ENCODE results near the gene TPD52L2.
"Not testable (repeated sequence)": the region's sequence is repeated elsewhere in the genome, so short reads cannot be mapped to it uniquely, and the experiment has no call there.

TPD52L2 gene

GRCh38 chr20:63857764-63858392 is 7.2 kb upstream of the TPD52L2 start:
- no peak for DNase-seq

DNA sequence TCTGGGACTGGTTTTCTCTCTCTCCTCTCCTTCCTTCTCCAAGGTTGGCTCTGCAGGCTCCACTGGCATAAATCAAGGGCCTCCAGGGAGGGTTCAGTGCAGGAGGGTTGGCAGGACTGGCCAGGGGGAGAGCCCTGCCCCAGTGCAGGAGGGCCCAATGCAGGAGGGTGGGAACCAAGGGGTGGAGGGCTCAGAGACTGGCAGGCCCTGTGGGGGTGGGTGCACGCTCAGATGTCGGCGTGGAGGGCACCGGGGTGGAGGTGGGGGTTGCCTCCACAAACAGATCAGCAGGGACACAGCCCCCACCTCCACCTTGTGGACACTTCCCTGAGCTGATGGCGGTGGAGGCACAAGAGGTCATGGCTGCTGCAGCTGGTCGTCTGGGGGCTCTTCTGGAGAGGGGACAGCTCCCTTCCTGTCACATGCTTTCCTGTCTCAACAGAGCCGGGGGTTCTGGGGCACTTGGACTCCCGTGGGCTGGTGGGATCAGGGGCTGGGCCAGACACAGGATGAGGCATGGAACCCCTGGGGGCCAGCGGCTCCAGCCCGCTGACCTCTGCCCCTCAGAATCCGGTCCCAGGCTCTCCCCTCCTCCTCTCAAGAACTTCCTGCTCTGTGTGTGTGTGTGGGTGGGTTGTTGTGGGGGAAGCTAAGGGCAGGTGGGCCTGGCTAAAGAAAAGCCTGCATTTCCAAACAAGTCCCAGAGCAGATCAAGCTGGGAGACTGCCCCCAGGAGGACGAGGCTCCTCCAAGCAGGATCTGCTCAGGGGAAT is 6.5 kb upstream of the TPD52L2 start:
- DNase-seq, result no peak

DNA sequence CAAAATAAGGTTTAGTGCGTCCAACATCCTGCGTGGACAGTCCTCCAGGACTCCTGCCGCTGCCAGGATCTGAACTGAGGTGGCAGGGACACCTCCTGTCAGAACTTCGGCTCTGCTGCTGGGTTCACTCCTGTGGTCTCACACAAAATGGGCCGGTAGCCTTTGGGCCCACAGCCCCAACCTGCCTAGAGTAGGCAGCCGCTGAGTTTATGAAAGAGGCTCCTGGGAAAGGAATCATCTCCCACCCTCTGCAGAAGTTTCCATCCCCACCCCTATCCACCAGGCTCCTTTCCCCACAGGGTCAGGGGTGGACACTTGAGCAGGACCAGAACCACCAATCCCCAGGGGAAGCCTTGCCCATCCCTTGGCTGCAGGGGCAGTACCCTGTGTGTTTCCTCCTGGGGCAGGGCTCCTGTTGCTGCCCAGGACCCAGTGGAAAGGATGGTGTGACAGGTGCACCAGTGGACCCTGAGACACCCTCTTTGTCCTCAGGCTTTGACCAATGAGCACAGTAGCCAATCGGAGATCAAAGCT is 5.8 kb upstream of the TPD52L2 start:
- no peak for DNase-seq

DNA sequence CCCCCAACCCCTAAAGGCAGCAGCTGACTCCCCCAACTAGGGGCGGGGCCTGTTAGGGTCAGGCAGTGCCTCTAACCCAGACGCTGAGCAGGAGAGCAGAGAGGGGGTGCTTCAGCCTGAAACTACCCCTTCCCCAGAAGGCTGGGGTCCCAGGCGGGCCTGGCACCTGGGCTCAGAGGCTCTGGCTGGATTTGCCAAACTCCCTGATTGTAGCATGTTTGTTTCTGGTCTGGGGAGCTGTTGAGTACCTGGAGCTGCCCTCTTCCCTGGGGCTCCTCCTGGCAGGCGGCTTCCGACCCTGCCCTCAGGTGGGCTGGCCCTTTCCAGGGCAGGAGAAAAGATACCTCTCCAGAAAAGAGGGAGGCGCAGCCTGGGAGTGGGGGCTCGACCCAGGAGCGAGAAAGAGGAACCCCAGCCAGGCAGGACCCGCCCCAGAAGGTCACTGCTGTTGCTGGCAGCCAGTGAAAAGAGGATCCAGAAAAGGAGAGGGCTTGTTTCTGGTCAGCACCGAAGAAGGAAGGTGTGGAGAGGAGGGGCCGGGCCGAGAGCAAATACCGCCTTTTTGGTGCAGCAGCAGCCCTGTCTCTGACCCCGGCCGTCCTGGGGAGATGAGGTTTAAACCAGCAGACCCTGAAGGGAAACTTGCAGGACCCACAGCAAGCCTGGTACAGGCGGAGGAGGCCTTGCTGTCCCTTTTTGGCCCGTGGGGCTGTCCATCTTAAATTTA is 4.6 kb upstream of the TPD52L2 start:
- no peak for DNase-seq

- DNase-seq, result no peak
Measured at GRCh38 chr20:63861365-63861934, 3.6 kb upstream of the TPD52L2 start, which contains the start of gene ABHD16B. Gene ABHD16B (plus strand): TSS chr20:63861498. CDS start chr20:63861541, 43 bp downstream.

DNA sequence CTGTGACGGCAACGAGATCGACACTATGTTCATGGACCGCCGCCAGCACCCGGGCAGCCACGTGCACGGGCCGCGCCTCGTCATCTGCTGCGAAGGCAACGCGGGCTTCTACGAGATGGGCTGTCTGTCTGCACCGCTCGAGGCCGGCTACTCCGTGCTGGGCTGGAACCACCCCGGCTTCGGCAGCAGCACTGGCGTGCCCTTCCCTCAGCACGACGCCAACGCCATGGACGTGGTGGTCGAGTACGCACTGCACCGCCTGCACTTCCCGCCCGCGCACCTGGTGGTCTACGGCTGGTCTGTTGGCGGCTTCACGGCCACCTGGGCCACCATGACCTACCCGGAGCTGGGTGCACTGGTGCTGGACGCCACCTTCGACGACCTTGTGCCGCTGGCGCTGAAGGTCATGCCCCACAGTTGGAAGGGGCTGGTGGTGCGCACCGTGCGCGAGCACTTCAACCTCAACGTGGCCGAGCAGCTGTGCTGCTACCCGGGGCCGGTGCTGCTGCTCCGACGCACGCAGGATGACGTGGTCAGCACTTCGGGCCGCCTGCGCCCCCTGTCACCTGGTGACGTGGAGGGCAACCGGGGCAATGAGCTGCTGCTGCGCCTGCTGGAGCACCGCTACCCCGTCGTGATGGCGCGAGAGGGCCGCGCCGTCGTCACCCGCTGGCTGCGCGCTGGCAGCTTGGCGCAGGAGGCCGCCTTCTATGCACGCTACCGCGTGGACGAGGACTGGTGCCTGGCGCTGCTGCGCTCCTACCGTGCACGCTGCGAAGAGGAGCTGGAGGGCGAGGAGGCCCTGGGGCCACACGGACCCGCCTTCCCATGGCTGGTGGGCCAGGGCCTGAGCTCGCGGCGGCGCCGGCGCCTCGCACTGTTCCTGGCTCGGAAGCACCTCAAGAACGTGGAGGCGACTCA is 2.8 kb upstream of the TPD52L2 start:
- no peak for DNase-seq

DNA sequence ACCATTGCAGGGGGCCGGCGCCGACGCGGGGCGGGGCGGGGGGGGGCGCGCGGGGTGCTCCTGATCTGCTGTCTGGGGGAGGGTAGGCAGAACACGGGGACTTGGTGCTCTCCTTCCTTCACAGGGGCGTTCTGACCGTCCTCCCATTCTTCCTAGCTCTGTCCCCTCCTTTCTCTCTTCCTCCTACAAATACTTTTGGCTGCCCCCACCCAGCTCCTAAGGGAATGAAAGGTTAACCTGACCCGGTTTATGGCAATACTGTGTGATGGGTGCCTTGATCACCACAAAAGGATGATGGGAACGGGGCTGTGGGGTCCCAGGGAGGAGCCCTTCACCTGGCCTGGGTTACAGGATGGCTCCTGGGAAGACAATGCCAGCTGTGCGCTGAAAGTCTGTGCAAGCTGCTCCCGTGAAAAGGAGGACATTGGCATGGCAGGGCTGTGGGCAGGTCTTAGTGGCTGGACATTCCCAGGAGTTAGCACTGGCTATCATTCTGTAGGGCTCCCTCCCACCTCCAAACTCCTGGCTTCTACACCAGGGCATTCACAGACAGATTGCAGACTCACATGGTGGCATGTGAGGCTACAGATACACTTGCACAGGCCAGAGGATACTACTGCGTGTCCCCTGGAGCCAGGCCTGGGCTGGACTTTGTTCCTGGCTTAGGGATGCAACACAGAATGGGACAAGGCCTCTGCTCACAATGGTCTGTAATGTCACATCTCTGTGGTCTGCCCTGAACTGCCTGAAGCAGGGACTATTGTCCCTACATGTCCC is 1.9 kb upstream of the TPD52L2 start:
- no peak for DNase-seq

- DNase-seq, result peak; percentile 74
Measured at GRCh38 chr20:63863798-63864544, 1.1 kb upstream of the TPD52L2 start.

DNA sequence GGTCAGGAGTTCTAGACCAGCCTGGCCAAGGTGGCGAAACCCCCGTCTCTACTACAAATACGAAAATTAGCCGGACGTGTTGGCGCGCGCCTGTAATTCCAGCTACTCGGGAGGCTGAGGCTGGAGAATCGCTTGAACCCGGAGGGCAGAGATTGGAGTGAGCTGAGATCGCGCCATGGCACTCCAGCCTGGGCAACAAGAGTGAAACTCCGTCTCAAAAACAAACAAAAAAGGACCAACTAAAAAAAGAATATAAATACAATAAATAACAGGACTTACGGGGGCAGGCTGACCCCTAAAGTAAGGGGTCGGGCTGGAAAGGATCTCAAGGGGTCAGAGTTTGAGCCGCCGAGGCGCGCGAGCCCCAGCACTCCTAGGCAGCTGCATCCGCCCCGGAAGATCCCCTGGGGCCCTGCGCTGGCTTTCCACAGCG is 509 bp upstream of the TPD52L2 start:
- DNase-seq, result no peak

DNA sequence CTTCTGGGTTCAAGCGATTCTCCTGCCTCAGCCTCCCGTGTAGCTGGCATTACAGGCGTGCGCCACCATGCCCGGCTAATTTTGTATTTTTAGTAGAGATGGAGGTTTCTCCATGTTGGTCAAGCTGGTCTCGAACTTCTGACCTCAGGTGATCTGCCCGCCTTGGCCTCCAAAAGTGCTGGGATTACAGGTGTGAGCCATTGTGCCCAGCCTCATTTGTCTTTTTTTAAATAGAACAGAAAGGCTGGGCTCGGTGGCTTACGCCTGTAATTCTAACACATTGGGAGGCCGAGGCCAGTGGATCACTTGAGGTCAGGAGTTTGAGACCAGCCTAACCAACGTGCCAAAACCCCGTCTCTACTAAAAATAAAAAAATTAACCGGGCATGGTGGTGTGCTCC is 2.0 kb downstream of the TPD52L2 start:
- not testable (repeated sequence) for DNase-seq

GRCh38 chr20:63868264-63868663 is 3.2 kb downstream of the TPD52L2 start:
- DNase-seq, result no peak

DNA sequence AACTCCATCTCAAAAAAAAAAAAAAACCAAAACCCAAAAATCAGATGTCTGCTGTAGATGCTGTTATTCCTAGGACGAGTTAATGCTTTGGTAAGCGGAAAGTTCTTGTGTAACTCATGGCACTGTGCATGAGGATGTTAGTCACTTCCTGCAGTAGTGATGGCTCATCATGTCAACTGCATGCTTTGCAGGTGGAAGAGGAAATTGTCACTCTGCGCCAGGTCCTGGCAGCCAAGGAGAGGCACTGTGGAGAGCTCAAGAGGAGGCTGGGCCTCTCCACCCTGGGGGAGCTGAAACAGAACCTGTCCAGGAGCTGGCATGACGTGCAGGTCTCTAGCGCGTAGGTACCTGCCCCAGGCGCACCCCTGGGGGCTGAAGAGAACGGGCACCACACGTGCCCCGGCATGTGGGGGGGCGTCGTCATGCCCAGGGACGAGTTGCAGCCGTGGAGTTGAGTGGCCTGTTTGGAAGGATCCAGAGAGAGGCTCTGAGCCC is 8.5 kb downstream of the TPD52L2 start:
- DNase-seq, result no peak

DNA sequence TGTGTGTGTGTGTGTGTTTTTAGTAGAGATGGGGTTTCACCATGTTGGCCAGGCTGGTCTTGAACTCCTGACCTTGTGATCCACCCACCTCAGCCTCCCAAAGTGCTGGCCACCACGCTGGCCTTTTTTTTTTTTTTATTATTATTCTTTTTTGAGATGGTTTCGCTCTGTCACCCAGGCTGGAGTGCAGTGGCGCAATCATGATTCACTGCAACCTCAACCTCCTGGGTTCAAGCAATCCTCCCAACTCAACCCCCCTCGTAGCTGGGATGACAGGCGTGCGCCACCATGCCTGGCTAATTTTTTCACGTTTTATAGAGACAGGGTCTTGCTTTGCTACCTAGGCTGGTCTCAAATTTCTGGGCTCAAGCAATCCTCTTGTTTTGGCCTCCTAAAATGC is 9.2 kb downstream of the TPD52L2 start:
- DNase-seq, result not testable (repeated sequence)

GRCh38 chr20:63876489-63877036 is 11.5 kb downstream of the TPD52L2 start:
- no peak for DNase-seq

DNA sequence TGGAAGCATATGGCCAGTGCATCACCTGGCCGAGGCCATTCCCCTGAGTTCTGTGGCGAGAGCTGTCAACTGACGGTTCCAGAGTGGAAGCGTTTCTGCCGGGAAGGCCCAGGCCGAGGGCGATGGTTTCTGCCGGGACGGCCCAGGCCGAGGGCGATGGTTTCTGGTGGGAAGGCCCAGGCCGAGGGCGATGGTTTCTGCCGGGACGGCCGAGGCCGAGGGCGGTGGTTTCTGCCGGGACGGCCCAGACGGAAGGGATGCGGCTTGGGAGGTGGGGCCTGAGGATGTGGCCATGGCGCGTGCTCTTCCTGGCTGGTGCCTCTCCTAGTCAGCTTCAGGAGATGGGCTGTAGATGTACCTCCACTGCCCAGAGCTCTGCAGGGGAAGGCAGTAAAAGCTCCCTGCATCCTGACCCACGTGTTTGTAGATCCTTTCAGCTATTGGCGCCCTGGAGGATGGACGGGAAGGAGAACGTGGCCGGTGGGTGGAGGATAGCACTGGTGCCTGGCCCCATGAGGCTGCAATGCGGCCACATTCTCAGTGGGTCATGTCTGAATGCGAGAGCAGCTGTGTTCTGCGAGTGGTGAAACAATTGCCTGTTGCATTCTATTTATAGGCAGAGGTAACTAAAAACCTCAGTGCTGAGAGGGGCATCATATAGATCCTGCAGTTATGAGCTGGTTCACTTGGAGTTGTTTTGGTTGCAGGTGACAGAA is 12.8 kb downstream of the TPD52L2 start:
- no peak for DNase-seq

- DNase-seq, result no peak
Measured at GRCh38 chr20:63878899-63879663, 14.0 kb downstream of the TPD52L2 start.

DNA sequence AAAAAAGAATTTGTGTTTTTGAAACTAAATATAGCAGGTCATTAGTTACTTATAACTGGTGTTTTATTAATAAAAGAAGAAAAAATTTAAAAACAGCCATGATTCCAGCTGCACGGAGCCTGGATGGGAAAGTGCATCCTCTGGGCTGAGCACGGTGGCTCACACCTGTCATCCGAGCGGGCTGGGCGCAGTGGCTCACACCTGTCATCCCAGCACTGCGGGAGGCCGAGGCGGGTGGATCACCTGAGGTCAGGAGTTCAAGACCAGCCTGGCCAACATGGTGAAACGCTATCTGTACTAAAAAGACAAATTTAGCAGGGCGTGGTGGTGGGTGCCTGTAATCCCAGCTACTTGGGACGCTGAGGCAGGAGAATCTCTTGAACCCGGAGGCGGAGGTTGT is 15.8 kb downstream of the TPD52L2 start:
- DNase-seq, result not testable (repeated sequence)

DNA sequence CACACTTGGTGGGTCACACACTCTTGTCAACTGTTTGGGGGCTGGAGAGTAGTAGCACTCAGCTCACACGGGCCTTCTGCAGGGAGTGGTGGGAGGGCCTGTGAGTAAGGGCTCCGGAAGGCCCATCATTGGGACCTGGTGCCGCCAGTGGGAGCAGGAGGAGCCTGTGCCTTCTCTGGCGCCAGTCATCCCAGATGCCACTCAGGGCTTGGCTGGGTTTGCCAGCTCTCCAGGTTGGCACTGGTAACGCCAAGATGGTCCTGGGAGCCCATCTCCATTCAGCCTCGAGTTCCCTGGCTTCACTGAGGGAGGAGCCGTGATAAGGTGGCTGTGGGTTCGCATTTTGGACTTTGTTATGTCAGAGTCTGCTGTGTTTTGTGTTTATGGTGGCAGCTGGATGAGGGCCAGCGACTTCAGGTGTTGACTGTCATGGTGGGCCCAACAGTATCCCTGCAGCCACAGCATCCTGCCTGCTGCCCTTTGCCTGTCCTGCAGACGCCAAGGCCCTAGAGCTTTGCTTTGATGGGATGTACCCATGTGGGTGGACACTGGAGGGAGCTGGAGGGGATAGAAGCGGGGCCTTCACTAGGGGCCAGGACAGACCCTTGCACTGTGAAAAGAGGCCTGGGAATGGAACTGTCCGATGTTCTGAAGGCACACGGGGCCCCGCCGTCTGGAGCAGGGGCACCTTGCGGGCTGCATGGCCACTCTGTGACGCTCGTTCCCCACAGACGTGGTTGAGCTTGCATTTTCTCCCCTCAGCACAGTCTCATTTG is 16.6 kb downstream of the TPD52L2 start:
- DNase-seq, result no peak
